GM12878 (cell line): ENCODE results near the gene SYN1. TPM values are rescaled to one million over a fixed set of nuclear protein-coding genes. Genes with fewer than 3 reads are reported as not detected.

ENCODE experiments used
- ATAC-seq: fragments of 200-7000 bp; cut with Tn5 transposase; 3 replicates; pipeline ENCODE4 v1.9.1; 2020; ENCODE audit warnings: mild to moderate bottlenecking, moderate library complexity
- BruUV-seq: library from RNA; stranded (reverse); fragments of 400-500 nt; replicated peaks from 2 replicates; lab custom pipeline; 2021; lab: Mats Ljungman, UMichigan
- CTCF ChIA-PET: fragments of 300-600 bp; sonication (Branson Sonifier 250); formaldehyde crosslinking; extraction: SDS; loops from one replicate; lab custom pipeline; 2021; ENCODE audit warnings: inconsistent platforms; lab: Yijun Ruan, JAX
- POLR2A ChIA-PET: fragments of 350-600 bp; formaldehyde crosslinking; extraction: SDS; loops from one replicate; lab custom pipeline; 2021; ENCODE audit warnings: inconsistent platforms; lab: Charles Lee
- RAD21 ChIA-PET: fragments of 300-600 bp; sonication (Branson Sonifier 250); formaldehyde crosslinking; loops from one replicate; lab custom pipeline; 2023; ENCODE audit warnings: antibody characterized with exemption; ENCODE audit not compliant: unreplicated experiment; lab: Charles Lee
- SMC1A ChIA-PET: fragments of 300-600 bp; sonication (Branson Sonifier 250); formaldehyde crosslinking; loops from one replicate; lab custom pipeline; 2023; ENCODE audit not compliant: unreplicated experiment, uncharacterized antibody; lab: Charles Lee
- DNase-seq: peaks from one replicate; pipeline ENCODE4 v3.0.0-alpha.2; 2011; ENCODE audit warnings: low read depth, low spot score
- FAIRE-seq: peaks from 3 replicates; lab custom pipeline; 2011; peaks lifted over from hg19 to GRCh38; lab: Jason Lieb, UNC
- H2AFZ ChIP-seq: 2 replicates; pipeline ENCODE4 v1.6.0; 2011; ENCODE audit warnings: low read depth, low read length, control low read depth; ENCODE audit not compliant: control insufficient read depth
- H3K27ac ChIP-seq: 2 replicates; pipeline ENCODE4 v1.5.1; 2011; ENCODE audit warnings: control low read depth; ENCODE audit not compliant: control insufficient read depth, insufficient read depth
- H3K27me3 ChIP-seq, 2 experiments: replicated peaks in 1 of 2; 2 replicates each; pipeline versions ENCODE4 v1.6.0 to v1.6.1; 2011; ENCODE audit warnings: low read length in 1 of 2; ENCODE audit not compliant: control insufficient read depth in 2 of 2, insufficient read depth in 2 of 2
- H3K36me3 ChIP-seq, 2 experiments: 2 replicates each; pipeline ENCODE4 v1.5.1; 2011; ENCODE audit warnings: low read length in 1 of 2; ENCODE audit not compliant: control insufficient read depth in 2 of 2, insufficient read depth in 2 of 2
- H3K4me1 ChIP-seq: 2 replicates; pipeline ENCODE4 v1.6.1; 2011; ENCODE audit warnings: mild to moderate bottlenecking, low read length, moderate library complexity, mixed read lengths; ENCODE audit not compliant: control insufficient read depth, insufficient read depth
- H3K4me2 ChIP-seq: 2 replicates; pipeline ENCODE4 v1.6.0; 2011; ENCODE audit warnings: control low read depth; ENCODE audit not compliant: control insufficient read depth, insufficient read depth
- H3K4me3 ChIP-seq: fragments of 200-600 bp; sonication (generic); 2 replicates; pipeline ENCODE4 v1.5.1; 2016
- H3K79me2 ChIP-seq: 2 replicates; pipeline ENCODE4 v1.6.0; 2011; ENCODE audit warnings: low read length; ENCODE audit not compliant: control insufficient read depth, insufficient read depth
- H3K9ac ChIP-seq: 2 replicates; pipeline ENCODE4 v1.8.0; 2011; ENCODE audit warnings: low read length, control low read depth, mixed read lengths; ENCODE audit not compliant: control insufficient read depth, insufficient read depth
- H3K9me3 ChIP-seq: replicated peaks from 3 replicates; pipeline ENCODE4 v1.5.1; 2011; ENCODE audit warnings: mild to moderate bottlenecking, low read length; ENCODE audit not compliant: control insufficient read depth, insufficient read depth
- H4K20me1 ChIP-seq: 2 replicates; pipeline ENCODE4 v1.6.0; 2011; ENCODE audit not compliant: control insufficient read depth, insufficient read depth
- BCL3 ChIP-seq: IDR thresholded peaks from 2 replicates; pipeline ENCODE4 v1.6.1; 2011; ENCODE audit warnings: borderline replicate concordance, low read depth, mild to moderate bottlenecking, moderate library complexity, low read length; ENCODE audit not compliant: insufficient read depth, poor library complexity, severe bottlenecking
- CHD1 ChIP-seq: IDR thresholded peaks from 2 replicates; pipeline ENCODE4 v1.6.1; 2012; ENCODE audit warnings: low read depth, low read length, improper control_type of control experiment
- GABPA ChIP-seq: IDR thresholded peaks from 2 replicates; pipeline ENCODE4 v1.6.1; 2014; ENCODE audit warnings: antibody characterized with exemption, low read depth, mild to moderate bottlenecking, inconsistent platforms
- NR2F1 ChIP-seq: fragments of 450-650 bp; conservative IDR thresholded peaks from 2 replicates; pipeline ENCODE4 v1.6.1; 2017; ENCODE audit warnings: mild to moderate bottlenecking
- SMAD5 ChIP-seq: IDR thresholded peaks from 2 replicates; pipeline ENCODE4 v1.6.1; 2016; ENCODE audit warnings: antibody characterized with exemption, low read depth
- WGBS: methylation state at CpG from one replicate; pipeline ENCODE4 v1.1.6; 2016; ENCODE audit warnings: low lambda C conversion rate; ENCODE audit not compliant: insufficient replicate concordance, insufficient coverage; ENCODE audit errors: missing lambda C conversion rate; 5-methylcytosine and 5-hydroxymethylcytosine counted together
- in situ Hi-C: fragments of 300-500 bp; cut with MboI; formaldehyde crosslinking; loops from 9 replicates; pipeline ENCODE4 v1.14.3; 2018; ENCODE audit warnings: mixed read lengths
- intact Hi-C: fragments of 100-400 bp; cut with micrococcal nuclease; formaldehyde crosslinking; loops from one replicate; pipeline ENCODE4 v1.14.2; 2022; ENCODE audit not compliant: unreplicated experiment
- polyA plus RNA-seq, 11 experiments: library from polyadenylated mRNA; depleted of rRNA in 4 of 11; unstranded in 6 of 11; stranded (reverse) in 5 of 11; fragments of >200 nt; fragmentation: Nextera tagmentation in 4 of 11; fragmentation: Illumina TruSeq in 1 of 11; extraction: Ambion mirVana in 4 of 11; extraction: Trizol in 1 of 11; gene quantifications; 1 replicate in 1 of 11; 2 replicates in 10 of 11; pipeline versions ENCODE4 v1.2.1 to v1.2.3, GENCODE V29; 2011 to 2016; ENCODE audit warnings: inconsistent platforms in 2 of 11, missing spikeins in 2 of 11, low read depth in 1 of 11
- total RNA-seq, 4 experiments: library from RNA; depleted of rRNA in 3 of 4; stranded (reverse); fragments of >200 nt in 3 of 4; fragmentation: Illumina TruSeq in 1 of 4; extraction: Trizol in 1 of 4; gene quantifications; 2 replicates each; pipeline versions ENCODE4 v1.2.1 to v1.2.3, GENCODE V29; 2013 to 2021

Gene SYN1
- total and polyA plus RNA-seq, 10 of the 15 experiments (the other 5 are each of a cell fraction or from before 2014, with no cell fraction given) = 0.09 to 0.57 (median 0.16) TPM; not detected in 3

- no peaks in the 10 kb centered on the region for H3K27me3 ChIP-seq
- 17% methylated on average over 4 of the region's 4 CpGs for WGBS
- in situ Hi-C loops = no loop called here
- no TSS peak for BruUV-seq
- ChIA-PET RAD21 (no interaction called here), POLR2A (no interaction called here), SMC1A (interaction anchor here (1.1 kb wide), 1 partner anchor 30 kb away, joined by 3 read pairs; no protein-coding TSS in a partner anchor), CTCF (no interaction called here)
- TF ChIP-seq CHD1 (no peak), GABPA (no peak), SMAD5 (0 out of 2 replicates have a peak, but pooled peaks have one; percentile 27), BCL3 (no peak), NR2F1 (no peak)
- H3K4me1 ChIP-seq = no peaks in the 10 kb centered on the region
- DNase-seq (no peak), FAIRE-seq (no peak), ATAC-seq (peak; percentile 14)
- no peak overlapping the region for H3K4me3 ChIP-seq
- no peak overlapping the region for H3K4me2 ChIP-seq
- H2AFZ ChIP-seq = no peak overlapping the region
- no peaks in the 10 kb centered on the region for H4K20me1 ChIP-seq
- H3K9ac ChIP-seq = no peak overlapping the region
- no peaks in the 10 kb centered on the region; the same call in 1 of the 2 replicates for H3K79me2 ChIP-seq
- no peak overlapping the region for H3K27ac ChIP-seq
- intact Hi-C loops = no loop called here
- H3K9me3 ChIP-seq = no peaks in the 10 kb centered on the region
- H3K36me3 ChIP-seq = no peaks in the 10 kb centered on the region
Observed at GRCh38 chrX:47587091-47587891, 32.4 kb downstream of the SYN1 start.
